HG03575 (cell line): ENCODE measurements around the gene SHC4.

ENCODE experiments used
- ATAC-seq: cut with Tn5 transposase; IDR thresholded peaks from one replicate; pipeline ENCODE4 v1.9.1; 2021; ENCODE audit not compliant: unreplicated experiment, insufficient number of reproducible peaks, low FRiP score; ENCODE audit errors: extremely low read depth

SHC4 gene, protein sequence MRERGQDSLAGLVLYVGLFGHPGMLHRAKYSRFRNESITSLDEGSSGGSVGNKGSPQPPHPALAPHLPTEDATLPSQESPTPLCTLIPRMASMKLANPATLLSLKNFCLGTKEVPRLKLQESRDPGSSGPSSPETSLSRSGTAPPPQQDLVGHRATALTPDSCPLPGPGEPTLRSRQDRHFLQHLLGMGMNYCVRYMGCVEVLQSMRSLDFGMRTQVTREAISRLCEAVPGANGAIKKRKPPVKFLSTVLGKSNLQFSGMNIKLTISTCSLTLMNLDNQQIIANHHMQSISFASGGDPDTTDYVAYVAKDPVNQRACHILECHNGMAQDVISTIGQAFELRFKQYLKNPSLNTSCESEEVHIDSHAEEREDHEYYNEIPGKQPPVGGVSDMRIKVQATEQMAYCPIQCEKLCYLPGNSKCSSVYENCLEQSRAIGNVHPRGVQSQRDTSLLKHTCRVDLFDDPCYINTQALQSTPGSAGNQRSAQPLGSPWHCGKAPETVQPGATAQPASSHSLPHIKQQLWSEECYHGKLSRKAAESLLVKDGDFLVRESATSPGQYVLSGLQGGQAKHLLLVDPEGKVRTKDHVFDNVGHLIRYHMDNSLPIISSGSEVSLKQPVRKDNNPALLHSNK

DNA sequence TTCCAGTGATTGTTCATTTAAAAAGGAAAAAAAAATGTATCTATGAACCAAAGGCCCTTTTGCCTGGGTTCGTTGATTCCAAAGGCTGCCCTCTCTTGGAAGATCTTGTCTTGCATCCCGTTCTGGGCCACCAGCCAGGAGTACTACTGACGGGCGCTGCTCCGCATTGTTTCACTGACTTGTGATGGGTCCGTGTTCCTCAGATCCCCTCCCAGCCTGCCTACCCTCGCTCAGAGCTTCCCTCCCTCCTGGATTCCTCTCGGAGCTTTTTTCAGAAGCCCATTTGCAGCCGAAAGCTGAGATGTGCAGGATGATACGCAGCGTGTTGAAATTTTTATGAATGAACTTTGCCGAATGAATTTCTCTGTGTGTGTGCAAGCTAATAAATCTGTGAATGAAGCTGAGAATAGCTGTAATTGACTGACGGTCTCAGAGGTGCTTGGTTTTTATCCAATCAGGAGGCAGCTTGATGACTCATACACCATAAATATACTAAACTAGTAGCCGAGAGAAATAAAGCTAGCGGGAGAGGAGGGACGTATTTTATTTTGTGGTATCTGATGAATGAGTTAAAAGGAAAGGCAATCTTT is at the start of gene SHC4:
Gene SHC4 (minus strand): TSS at position 396 of the 590 bp plus-strand sequence. CDS start 904 bp downstream, outside the sequence.
- no peak for ATAC-seq

DNA sequence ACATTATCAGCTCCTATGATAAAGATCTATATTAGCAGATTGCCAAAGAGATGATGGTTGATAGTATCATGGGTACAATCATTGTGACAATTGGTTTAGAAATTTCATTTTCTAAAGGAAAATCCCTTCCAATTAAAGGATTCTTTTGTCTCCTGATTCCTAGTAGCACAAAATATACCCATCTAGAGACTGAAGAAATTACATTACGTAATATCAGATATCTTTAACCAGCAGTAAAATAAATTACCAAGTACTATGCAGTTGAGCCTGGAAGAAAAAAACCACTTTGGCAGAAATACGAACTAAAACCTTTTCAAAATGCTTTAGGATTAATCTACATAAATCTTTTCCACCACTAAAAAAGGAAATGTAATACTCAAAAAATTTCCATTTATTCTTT is 35.6 kb upstream of the SHC4 start:
- ATAC-seq = no peak

DNA sequence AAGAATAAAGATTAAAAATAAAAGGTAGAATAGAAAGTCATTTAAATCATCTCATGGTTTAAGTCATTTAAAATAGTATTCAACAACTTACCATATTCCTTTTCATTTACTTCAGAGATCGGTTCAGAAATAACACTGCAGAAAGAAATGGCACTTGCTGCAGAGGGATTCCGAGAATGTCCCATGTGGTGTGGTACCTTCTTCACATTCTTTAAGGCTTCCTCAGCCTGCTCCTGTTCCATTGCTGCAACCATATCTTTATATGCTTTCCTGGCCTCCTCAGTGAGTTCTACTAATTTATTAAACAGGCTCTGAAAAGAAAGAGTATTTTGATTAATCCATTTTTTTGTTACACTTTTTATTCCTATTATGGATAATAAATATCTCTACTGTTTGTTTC is 32.6 kb upstream of the SHC4 start:
- no peak for ATAC-seq

DNA sequence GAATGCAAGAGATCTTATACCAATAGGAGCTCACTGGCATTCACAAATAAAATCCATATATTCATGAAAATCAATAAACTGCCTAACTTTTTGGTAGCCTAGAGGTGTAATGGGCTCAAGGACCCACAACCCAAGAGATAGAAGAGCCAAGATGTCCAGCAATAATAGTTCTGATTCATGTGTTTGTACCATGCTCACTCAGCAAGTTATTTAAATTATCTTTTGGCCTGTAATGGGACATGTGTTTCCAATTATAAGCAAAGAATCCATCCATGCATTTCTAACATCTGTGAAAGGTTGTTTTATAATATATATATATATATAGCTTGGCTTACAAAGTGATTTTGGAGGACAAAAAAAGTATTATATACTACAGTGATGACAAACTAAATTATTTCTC is 29.7 kb upstream of the SHC4 start:
- no peak for ATAC-seq

DNA sequence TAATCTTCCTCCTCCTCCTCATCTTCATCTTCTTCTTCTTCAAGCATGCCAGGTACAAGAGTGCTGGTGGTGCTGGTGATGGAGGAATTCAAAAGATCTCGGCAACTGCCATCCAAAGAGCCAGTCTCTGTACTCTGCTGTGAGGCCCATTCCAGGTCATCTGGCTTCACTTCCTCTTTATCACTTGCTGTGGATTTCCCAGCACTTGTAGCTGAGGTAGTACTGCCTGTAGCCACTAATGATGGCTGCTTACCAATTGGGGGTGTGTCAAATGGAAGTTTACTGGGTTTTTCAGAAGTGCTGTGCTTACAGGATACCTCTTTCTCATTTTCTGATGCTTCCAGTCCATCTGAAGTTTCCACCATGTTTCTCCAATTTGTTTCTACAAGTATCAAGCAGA is 28.8 kb upstream of the SHC4 start:
- ATAC-seq = no peak

DNA sequence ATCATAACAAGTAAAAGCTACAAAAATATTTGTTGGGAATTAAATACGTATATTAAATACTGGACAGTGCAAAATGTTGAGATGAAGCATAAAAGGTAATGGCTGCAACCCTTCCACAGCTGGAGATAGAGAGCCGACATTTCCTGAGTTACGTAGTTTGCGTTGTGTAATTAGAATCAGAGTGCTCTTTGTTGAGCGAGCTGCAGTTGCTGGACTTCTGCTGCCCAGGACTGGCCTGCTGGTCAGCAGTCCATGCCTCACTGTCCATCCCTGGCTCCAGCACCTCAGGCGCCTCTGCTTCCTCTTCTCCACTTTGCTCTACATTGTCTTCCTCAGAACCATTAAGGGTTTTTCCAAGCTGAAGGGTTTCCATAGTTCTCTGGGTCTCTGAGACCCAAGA is 28.4 kb upstream of the SHC4 start:
- no peak for ATAC-seq

DNA sequence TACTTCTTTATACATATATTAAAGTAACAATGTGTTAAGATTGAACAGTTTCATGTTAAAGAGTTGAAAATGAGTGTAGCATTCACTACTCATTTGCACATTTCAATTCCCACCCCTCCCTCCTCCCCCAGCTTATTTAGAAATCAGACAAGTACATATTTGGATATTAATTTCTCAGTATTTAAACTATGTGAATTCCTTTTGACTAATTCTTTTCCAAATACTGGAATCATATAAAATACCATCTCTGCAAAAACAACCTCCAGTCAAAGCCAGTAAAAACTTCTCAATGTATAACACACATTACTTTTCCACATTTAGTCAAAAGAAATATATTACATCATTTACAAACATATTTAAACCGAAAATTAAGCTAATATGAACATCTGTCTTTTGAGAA is 25.5 kb upstream of the SHC4 start:
- ATAC-seq = no peak

DNA sequence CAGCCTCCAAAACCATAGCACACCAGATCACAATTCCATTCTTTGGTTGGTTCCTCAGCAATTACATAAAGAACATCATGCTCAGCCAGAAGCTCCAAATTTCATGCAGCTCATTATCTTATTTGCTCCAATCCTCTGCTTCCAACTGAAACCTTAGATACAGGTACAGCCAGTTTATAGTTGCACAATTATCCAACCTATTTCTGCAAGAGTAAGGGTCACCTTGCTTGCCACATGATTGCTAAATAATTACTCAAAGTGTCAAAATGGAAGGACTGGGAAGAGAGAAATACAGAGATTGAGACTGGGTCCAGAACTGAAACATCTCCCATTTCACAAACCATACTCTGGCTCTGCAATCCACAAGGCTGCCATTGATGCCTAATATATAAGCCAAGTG is 23.4 kb upstream of the SHC4 start:
- no peak for ATAC-seq

DNA sequence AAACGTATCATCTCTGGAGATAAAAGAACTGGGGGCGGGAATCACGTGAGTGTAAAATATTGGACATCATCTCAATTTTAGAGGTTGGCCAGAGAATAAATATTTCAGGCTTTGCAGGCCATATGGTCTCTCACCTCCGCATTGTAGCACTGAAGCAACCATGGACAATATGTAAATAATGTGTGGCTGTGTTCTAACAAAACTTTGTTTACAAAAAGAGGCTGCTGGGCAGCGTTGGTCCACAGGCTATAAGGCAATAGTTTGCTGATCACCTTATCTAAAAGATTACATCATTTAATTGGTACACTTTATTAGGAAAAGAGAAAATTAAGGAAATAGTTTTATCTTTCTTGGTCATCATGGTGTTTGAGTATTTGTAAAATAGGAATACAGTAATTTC is 22.5 kb upstream of the SHC4 start:
- no peak for ATAC-seq

DNA sequence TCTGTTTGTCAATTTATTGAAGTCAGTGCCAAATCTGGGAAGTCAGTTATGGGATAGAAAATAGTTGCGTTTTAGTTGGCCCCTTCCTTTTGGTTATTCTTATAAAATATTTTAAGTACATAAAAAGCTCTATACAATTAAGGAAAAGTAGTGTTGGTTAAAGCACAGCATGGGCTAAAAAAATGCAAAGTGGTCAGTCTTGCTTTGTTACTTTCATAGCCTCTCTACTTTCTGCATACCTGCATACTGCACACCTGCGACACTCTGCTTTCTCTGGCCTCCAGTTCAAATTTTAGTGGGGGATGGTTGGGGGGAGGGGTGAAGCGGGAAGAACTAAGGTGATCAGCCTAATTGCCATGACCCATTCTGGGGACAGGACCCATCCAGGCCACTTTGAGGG is 21.8 kb upstream of the SHC4 start:
- ATAC-seq = no peak

DNA sequence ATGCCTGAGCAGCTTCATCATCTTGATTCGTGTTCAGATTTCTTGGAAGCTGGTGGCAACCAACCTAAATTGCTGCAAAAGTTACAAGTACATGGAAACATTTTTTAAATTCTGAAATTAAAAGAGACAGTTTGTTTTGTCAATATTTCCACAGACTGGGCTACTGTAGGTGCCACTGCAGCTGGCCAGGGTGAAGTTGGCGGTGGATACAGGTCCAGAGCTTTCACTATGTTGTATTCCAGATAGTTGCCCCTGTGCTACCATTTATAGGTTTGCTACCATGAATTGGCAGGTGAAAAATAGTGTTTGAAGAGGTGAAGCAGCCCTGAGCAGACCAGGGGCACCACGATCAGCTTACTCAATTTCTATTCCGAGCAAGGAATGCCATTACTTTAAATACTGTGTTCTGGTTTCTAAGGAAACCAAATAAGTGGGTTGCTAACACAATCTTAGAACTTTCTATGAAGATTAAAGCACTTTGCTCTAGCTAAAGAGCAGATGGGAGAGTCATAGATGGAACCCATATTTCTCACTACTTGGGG is 21.2 kb upstream of the SHC4 start:
- no peak for ATAC-seq

DNA sequence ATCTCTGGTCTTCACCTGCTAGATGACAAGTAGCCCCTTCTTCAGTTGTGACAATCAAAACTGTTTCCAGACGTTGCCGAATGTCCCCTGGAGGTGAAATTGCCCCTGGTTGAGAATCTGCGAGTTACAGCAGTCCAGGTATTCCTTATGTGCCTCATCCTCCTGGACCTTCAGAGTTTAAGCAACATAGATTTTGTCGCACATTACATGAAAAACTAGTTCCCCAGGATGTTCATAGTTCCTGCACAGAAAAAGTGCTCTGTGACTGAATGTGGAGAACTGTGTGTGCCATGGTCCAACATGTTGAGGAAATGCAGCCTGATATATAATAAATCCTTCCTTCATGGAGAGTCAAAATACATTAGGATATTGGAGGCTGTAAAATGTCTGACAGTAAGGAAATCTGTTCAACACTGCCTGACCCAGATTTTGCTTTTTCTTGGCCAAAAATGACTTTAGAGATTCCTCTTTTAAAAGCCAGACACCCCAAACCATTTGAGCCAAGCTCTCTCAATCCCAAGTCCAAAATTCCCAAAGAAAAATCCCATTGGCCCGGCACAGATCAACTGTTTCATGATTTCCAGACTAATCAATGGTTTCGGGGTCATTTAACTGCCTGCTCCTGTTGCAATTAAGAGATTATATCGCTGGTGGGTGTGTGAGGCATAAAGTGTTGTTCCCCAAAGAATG is 20.4 kb upstream of the SHC4 start:
- no peak for ATAC-seq

DNA sequence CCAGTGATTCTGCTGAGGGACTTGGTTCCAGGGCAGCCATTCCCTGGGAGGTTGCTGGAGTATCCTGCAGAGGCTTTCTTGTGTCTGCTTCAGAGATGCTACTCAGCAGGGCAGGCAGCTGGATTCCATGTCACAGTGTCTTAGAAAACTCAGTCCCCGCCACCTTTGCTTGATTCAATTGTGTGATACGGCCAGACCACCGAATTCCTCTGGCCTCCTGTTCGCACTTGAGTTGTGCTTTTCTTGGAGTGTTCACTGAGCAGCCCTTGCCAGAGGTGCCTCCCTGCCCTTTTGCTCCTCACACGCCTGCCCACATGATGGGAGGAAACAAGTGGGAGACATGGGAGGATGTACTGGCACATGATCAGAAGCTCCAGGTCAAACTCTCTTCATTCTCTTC is 19.6 kb upstream of the SHC4 start:
- ATAC-seq = no peak

DNA sequence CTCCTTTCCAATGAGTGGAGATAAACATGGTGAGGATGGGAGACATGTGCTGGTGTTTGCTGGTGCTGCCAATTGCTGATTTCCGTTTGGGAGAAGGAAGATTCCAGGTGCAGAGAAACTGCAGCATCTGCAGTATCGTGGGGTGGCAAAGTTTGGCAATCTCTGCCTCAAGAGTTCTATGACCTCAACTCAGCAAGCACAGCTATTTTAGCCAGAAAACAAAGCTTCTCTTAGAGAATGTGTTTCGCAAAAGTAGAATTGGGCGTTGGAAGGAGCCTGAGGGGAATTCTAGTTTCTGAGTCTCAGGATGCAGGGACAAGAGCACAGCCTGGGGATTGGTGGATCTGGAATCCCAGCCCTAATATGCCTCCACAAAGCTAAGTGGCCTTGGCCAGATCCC is 18.2 kb upstream of the SHC4 start:
- no peak for ATAC-seq

DNA sequence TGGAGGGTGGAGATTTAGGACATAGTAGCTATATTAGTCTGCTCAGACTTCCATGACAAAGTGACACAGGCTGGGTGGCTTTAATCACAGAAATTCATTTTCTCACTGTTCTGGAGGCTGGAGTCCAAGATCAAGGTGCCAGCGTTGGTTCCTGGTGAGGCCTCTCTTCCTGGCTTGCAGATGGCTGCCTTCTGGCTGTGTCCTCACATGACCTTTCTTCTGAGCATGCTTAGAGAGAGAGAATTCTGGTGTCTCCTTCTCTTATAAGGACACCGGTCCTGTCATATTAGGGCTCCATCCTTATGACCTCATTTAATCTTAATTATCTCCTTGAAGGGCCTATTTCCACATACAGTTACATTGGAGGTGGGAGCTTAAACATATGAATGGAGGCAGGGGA is 14.9 kb upstream of the SHC4 start:
- ATAC-seq = no peak

DNA sequence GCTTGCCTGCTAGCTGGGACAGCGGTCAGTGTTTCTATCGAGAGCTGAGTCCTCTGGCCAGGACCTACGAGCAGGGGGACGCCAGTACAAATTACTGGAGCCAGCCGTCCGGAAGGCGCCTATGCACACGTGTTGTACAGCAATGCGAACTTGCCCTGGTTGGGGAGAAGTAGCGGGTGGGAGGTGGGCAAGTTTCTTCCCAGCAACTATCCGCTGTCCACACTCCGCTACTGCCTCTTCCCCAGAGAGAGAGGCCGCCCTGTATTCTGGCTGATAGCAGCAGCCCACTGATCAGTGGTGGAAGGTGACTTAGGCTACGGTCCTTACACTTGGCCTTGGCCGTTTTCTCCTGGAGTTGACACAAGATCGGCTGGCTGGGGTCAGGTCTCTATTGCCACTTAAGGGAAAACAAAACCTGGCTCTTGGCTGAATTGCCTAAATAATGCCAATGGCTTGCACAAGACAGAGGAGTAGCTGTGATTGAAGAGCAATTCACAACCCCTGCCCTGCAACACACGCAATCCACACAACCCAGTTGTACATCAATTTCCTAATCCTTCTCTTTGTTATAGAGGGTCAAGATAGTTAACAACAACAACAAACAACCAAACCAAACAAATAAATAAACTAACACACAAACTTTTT is 12.8 kb upstream of the SHC4 start:
- ATAC-seq = no peak

DNA sequence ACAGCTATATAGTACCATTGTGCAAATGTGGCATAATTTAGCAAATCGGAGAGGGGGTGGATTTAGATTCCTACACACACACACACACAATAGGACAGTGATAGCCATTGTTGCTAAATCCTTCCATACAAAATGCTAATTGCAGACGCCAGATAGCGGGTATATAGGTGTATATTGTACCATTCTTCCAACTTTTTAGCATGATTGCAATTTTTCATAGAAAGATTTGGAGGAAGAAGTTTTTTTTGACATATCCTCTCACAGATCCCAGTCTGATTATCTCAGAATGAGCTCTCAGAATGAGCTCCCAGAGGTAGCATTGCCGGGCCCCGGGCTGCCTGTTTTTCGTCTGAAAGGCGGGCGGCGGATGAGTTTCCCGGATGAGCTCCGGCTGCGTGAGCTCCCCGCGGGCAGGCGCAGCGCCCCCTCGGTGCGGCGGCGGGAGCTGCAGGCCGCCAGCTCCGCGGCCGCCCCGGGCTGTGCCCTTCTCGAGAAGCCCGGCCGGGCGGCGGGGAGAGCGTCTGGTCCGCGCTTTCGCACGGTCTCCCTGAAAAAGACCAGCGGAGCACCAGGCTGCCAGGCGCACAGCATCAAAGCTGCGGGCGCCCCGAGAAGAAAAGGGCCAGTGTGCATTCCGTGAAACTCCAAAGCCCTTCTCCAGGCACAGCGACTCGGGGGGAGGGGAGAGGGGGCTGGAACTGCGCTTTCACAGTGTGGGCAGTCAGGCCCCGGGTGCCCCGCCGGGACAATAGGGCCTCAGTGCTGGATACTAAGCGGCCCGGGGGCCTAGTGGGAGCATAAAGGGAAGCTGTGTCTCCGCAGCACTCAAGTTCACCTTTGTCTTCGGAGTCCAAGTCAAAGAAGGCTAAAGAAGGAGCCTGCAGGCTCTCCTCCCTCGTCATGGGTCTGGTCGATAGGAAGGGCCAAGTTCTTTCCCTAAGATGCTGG is 12.0 kb upstream of the SHC4 start:
- ATAC-seq = no peak

DNA sequence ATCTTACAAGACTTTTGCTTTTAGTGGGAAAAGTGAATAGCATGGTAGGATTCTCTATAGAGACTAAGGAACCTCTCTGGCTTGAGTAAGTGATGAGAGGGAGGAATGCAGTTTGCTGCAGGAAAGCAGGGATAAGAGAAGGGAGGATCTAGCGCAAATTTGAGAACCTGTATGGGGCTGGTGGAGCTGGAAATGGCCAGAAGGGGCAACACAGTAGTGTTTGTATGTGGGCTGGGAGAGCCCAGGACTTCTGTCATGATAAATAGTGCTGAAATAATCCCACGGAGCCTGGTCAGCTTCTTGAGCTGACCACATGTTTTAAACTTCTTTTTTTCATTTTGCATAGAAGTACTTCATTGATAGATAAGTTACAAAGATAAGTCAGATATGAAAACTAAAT is 11.2 kb upstream of the SHC4 start:
- no peak for ATAC-seq
